HG02973 (cell line): Measurements from ENCODE around the gene SC5D.

ENCODE experiments used
- ATAC-seq: cut with Tn5 transposase; IDR thresholded peaks from one replicate; pipeline ENCODE4 v1.9.1; 2021; ENCODE audit warnings: moderate library complexity; ENCODE audit not compliant: unreplicated experiment

The SC5D gene, protein sequence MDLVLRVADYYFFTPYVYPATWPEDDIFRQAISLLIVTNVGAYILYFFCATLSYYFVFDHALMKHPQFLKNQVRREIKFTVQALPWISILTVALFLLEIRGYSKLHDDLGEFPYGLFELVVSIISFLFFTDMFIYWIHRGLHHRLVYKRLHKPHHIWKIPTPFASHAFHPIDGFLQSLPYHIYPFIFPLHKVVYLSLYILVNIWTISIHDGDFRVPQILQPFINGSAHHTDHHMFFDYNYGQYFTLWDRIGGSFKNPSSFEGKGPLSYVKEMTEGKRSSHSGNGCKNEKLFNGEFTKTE

DNA sequence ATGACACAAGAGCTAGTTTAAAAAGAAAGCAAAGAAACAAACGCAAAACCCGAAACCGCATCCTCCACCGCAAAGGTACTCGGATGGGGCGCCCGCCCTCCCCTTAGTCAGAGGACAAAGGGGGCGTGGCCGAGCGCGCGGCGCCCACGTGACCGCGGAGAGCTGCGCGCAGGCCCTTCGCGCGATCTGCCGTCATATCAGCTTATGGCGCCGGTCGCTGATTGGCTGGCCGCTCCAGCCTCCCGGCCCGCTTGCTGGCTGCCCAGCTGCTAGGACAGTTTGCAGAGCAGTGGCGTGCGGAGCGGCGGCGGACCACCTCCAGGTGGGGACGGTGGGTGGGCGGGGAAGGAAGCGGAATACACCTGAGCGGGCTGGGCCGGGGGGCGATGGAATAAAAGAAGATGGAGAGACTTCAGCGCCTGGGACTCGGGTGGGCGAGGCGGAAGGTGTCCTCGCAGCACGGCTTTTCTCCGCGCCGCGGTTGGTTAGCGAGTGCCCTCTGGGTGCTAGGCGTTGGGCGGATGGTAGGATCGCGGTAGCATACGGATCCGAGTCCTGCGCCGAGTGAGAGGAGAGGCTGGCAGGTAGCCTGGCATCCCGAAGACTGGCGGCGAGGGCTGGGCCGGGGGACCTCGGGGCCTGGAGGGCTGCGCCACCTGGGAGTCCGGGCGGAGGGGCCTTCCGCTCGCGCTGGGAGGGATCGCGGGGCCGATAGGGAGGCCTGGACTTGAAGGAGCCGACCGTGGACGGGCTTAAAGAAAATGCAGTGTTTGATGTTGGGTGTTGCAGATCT is at the start of gene SC5D:
Gene SC5D (plus strand): TSS at position 277 of the 793 bp plus-strand sequence. CDS start 10,605 bp downstream, outside the sequence.
- ATAC-seq, result peak; percentile 92

GRCh38 chr11:121244884-121245283 is 47.7 kb upstream of the SC5D start:
- ATAC-seq, result no peak

GRCh38 chr11:121246021-121246768 is 46.4 kb upstream of the SC5D start:
- no peak for ATAC-seq

DNA sequence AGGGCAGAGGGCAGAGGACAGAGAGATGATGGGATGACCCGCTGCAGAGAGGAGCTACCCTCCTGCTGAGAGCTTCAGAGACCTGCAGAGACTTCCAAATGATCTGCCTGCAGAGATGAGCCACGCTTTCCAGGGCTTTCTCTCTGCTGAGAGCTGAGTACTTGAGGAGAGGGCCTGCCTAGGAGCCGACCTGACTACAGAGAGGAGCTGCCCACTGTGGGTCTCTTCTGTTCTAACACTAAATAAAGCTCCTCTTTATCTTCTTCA is 45.9 kb upstream of the SC5D start:
- no peak for ATAC-seq

- no peak for ATAC-seq
These were observed 44.1 kb upstream of the SC5D start for GRCh38 chr11:121248496-121248895.

DNA sequence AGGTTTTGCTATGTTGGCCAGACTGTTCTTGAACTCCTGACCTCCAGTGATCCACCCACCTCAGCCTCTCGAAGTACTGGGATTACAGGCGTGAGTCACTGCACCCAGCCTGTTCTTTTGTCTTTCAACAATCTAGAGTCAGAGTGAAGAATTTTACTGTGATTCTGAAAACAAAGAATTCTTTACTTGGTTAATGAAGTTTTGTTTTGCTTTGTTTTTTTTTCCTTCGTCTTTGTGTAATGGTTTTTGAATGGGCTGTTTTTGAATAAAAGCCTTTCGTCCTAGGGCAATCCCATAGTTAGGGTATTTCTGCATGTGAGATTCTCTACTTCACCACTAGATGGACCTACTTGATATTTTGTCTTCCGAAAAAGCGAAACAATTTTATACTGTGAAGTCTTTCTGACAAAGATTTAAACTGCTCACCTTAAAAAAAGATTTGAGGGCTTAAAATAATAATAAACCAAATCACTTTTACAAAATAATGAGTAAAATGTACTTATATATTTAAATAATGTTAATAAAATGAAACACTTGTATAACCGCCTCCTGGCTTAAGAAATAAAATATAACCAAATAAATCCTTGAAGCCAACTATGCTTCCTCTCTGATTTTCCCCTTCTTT is 43.4 kb upstream of the SC5D start:
- ATAC-seq, result no peak

GRCh38 chr11:121250843-121251242 is 41.7 kb upstream of the SC5D start:
- no peak for ATAC-seq

GRCh38 chr11:121253951-121254350 is 38.6 kb upstream of the SC5D start:
- no peak for ATAC-seq

GRCh38 chr11:121254756-121255155 is 37.8 kb upstream of the SC5D start:
- no peak for ATAC-seq

- no peak for ATAC-seq
These were observed 37.0 kb upstream of the SC5D start for GRCh38 chr11:121255473-121256125.

DNA sequence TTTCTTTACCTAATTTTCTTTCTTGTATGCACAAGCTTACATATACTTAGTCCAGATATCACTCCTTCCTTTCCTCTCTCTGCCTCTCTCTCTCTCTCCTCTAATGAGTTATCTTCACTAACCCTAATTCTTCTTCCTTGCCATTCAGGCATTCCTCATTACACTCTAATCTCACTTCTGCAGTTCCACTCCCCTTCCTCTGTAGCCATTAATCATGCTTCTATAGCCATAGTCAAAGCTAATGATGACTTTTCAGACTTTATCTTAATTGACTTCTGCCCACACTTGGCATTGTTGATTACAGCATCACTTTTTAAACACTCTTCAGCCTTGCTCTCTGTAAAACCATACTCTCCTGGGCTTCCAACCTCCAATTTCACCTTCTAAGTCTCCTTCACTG is 35.3 kb upstream of the SC5D start:
- ATAC-seq, result no peak

GRCh38 chr11:121257976-121258375 is 34.6 kb upstream of the SC5D start:
- ATAC-seq, result no peak

GRCh38 chr11:121265586-121265985 is 27.0 kb upstream of the SC5D start:
- ATAC-seq, result no peak

DNA sequence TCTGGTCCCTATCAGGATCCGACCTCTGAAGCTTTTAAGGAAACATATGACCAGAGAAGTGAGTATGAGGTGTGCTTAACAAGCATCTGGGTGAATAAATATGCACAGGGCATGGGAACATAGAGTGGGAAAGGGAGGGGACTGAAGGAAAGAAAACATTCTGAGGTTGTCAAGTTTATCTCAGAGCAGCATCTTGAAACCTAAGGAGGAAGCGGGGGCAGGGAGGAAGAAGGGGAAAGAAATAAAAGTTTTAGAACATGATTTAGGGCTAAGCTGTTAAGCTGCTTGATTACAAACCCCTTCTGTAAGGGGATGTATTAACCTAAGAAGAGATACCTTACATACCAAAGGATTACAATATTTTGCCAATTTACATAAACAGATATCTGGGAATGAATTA is 24.0 kb upstream of the SC5D start:
- no peak for ATAC-seq

GRCh38 chr11:121270001-121270678 is 22.4 kb upstream of the SC5D start:
- no peak for ATAC-seq

GRCh38 chr11:121274332-121274991 is 18.1 kb upstream of the SC5D start:
- no peak for ATAC-seq

DNA sequence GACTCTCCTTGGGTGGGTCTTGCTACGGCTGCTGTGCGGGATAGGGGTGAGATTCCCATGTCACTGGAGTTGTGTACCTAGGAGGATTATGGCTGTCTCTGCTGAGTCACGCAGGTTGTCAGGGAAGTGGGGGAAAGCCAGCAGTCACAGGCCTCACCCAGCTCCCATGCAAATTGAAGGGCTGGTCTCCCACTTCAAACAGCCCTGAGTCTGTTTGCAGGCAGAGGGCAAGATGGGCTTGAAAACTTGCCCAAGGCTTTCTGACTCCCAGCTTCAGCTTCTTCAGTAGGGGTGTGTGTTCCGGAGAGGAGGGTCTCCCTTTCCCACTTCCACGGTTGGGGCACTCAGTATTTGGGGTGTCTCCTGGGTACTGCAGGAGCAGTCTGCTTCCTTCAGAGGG is 10.9 kb upstream of the SC5D start:
- no peak for ATAC-seq

DNA sequence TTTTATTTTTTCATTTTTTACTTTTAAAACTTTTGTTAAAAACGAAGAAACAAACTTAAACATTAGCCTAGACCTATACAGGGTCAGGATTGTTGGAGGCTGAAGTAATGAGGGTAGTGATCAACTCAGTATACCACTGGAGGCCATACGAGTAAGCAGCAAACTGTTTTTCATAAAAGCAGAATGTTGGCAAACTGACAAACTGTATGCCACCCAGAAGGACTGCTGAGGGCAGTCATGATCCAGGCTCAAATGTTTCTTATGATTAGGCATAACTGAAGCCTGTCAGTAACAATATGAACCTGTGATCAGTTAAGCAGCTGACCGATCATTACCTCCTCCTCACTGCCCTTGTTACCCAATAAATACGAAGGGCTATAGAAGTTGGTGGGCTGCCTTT is 10.2 kb upstream of the SC5D start:
- ATAC-seq, result no peak

DNA sequence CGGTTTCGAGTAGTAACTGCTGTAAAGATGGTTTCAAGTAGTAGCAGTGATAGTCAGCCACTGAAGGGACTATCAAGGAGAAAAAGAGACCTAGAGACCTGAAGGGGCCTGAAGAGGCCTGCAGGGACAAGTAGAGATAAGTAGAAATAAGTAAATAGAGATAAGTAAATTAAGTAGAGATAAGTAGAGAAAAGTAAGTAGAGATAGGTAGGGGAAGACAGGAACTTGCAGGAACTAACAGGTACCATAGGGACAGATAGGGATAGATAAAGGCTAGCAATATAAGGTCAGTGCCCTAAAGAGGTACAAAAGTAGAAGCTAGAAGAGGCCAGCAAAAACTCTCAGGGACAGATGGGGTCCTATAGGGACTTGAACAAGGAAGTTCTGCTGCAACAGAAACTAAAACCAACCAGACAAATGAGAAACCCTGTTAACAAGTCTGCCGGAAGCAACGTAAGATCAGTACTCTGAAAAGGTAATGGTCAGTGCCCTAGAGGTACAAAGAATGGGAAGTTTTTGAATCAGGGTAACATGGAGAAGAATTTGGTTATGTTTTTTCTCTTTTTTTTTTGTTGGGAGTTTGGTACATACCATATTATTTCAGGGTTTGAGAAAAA is 9.6 kb upstream of the SC5D start:
- ATAC-seq, result peak; percentile 95
